GM21390 (cell line): ENCODE data around the gene MED13L.
A peak's percentile ranks its signal among the peaks of the same experiment; 100 is the strongest.

Experiments used
- ATAC-seq: cut with Tn5 transposase; IDR thresholded peaks from one replicate; pipeline ENCODE4 v1.9.1; 2021; ENCODE audit not compliant: unreplicated experiment

MED13L gene

GRCh38 chr12:115926037-115926670 lies 351.3 kb downstream of the MED13L start:
- no peak for ATAC-seq

- ATAC-seq, result no peak
These were observed 353.6 kb downstream of the MED13L start for GRCh38 chr12:115923851-115924250.

- ATAC-seq, result no peak
These were observed 354.4 kb downstream of the MED13L start for GRCh38 chr12:115922952-115923564.

- no peak for ATAC-seq
These were observed 356.9 kb downstream of the MED13L start for GRCh38 chr12:115920395-115921183.

- no peak for ATAC-seq
These were observed 358.7 kb downstream of the MED13L start for GRCh38 chr12:115918763-115919162.

GRCh38 chr12:115916910-115917668 lies 360.4 kb downstream of the MED13L start:
- peak; percentile 77 for ATAC-seq

GRCh38 chr12:115914122-115914521 lies 363.4 kb downstream of the MED13L start:
- no peak for ATAC-seq

GRCh38 chr12:115912440-115912839 lies 365.1 kb downstream of the MED13L start:
- no peak for ATAC-seq

GRCh38 chr12:115911360-115911759 lies 366.1 kb downstream of the MED13L start:
- no peak for ATAC-seq

- ATAC-seq, result no peak
These were observed 367.4 kb downstream of the MED13L start for GRCh38 chr12:115910057-115910456.
